ENCODE measurements around the gene SLC35E4.

DNA sequence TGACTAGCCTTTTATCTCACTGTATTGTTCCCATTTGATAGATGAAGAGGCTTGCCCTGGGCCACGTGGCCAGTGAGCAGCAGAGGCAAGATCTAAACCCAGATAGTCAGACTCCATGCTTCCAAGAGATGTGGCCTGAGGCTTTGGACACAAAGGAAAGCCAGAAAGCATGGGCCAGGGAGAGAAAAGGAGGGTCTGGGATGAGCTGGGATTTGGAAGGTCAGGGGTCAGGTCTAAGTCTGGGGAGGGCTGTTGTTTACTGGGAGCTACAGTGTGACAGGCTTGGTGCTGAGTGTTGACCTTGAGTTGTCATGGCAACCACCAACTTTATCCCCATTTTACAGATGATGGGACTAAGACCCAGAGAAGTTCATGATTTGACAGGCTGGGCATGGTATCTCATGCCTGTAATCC, 2.1 kb downstream of the SLC35E4 start:
- TF ChIP-seq, protein P1, sequence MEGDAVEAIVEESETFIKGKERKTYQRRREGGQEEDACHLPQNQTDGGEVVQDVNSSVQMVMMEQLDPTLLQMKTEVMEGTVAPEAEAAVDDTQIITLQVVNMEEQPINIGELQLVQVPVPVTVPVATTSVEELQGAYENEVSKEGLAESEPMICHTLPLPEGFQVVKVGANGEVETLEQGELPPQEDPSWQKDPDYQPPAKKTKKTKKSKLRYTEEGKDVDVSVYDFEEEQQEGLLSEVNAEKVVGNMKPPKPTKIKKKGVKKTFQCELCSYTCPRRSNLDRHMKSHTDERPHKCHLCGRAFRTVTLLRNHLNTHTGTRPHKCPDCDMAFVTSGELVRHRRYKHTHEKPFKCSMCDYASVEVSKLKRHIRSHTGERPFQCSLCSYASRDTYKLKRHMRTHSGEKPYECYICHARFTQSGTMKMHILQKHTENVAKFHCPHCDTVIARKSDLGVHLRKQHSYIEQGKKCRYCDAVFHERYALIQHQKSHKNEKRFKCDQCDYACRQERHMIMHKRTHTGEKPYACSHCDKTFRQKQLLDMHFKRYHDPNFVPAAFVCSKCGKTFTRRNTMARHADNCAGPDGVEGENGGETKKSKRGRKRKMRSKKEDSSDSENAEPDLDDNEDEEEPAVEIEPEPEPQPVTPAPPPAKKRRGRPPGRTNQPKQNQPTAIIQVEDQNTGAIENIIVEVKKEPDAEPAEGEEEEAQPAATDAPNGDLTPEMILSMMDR (IDR thresholded peaks at IDR 0.05; ENCODE audit: borderline replicate concordance, extremely low read depth, low read length, poor library complexity, severe bottlenecking) = no peak
- TF ChIP-seq EZH2 (IDR thresholded peaks at IDR 0.05; ENCODE audit: borderline replicate concordance, low read depth, low read length, severe bottlenecking) = no peak
